SK-N-SH treated with all-trans-retinoic acid at 6 μM for 48 hours (cell line): ENCODE measurements around the gene BLM.

Experiments used
- ARNTL ChIP-seq: fragments of 450-650 bp; formaldehyde crosslinking; IDR thresholded peaks from 2 replicates; pipeline ENCODE4 v1.5.0; 2020; ENCODE audit warnings: low read depth, mild to moderate bottlenecking, moderate library complexity, borderline replicate concordance
- BACH2 ChIP-seq: fragments of 250-450 bp; sonication (Bioruptor Pico); IDR thresholded peaks from 2 replicates; pipeline ENCODE4 v1.9.0; 2021; ENCODE audit warnings: mild to moderate bottlenecking, borderline replicate concordance
- GLIS3 ChIP-seq: fragments of 250-450 bp; sonication (Bioruptor Pico); IDR thresholded peaks from 2 replicates; pipeline ENCODE4 v1.5.0; 2020; ENCODE audit warnings: mild to moderate bottlenecking, moderate library complexity
- PPARA ChIP-seq: fragments of 250-450 bp; sonication (Bioruptor Pico); IDR thresholded peaks from 2 replicates; pipeline ENCODE4 v1.5.0; 2020; ENCODE audit warnings: mild to moderate bottlenecking, borderline replicate concordance
- SNAI2 ChIP-seq: fragments of 250-450 bp; sonication (Bioruptor Pico); IDR thresholded peaks from 2 replicates; pipeline ENCODE4 v1.5.0; 2020; ENCODE audit warnings: mild to moderate bottlenecking, moderate library complexity
- ZFP3 ChIP-seq: fragments of 250-450 bp; sonication (Bioruptor Pico); IDR thresholded peaks from 2 replicates; pipeline ENCODE4 v1.5.0; 2020; ENCODE audit warnings: mild to moderate bottlenecking, moderate library complexity
- ZFP30 ChIP-seq: fragments of 450-650 bp; formaldehyde crosslinking; IDR thresholded peaks from 2 replicates; pipeline ENCODE4 v1.5.0; 2022; ENCODE audit warnings: mild to moderate bottlenecking, moderate library complexity
- ZNF565 ChIP-seq: fragments of 450-650 bp; formaldehyde crosslinking; conservative IDR thresholded peaks from 2 replicates; pipeline ENCODE4 v1.5.0; 2020; ENCODE audit warnings: low read depth, mild to moderate bottlenecking, moderate library complexity
- TF ChIP-seq, protein P1 (sequence below): fragments of 250-450 bp; sonication (Bioruptor Pico); IDR thresholded peaks from 2 replicates; pipeline ENCODE4 v1.5.0; 2020; ENCODE audit warnings: mild to moderate bottlenecking, moderate library complexity
- TF ChIP-seq, protein P2 (sequence below): fragments of 250-450 bp; sonication (Bioruptor Pico); IDR thresholded peaks from 2 replicates; pipeline ENCODE4 v1.8.0; 2020; ENCODE audit warnings: mild to moderate bottlenecking, moderate library complexity, borderline replicate concordance

DNA sequence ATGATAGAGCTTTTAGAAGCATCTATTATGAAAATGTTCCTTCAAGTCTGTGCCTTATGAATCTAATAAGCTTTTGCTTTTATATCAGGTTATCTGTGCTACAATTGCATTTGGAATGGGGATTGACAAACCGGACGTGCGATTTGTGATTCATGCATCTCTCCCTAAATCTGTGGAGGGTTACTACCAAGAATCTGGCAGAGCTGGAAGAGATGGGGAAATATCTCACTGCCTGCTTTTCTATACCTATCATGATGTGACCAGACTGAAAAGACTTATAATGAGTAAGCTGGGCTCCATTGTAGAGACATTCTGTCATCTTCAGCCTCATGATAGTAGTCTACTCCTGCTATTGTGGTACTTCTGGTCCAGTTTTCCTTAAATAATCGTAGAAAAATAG lies 73.4 kb downstream of the BLM start:
- TF ChIP-seq BACH2 (CRISPR knock-in tag) (no peak), ZFP30 (CRISPR knock-in tag) (no peak), ARNTL (no peak), SNAI2 (no peak), ZFP3 (no peak), GLIS3 (CRISPR knock-in tag) (no peak), PPARA (no peak), ZNF565 (CRISPR knock-in tag) (no peak)
- TF ChIP-seq, protein P1, sequence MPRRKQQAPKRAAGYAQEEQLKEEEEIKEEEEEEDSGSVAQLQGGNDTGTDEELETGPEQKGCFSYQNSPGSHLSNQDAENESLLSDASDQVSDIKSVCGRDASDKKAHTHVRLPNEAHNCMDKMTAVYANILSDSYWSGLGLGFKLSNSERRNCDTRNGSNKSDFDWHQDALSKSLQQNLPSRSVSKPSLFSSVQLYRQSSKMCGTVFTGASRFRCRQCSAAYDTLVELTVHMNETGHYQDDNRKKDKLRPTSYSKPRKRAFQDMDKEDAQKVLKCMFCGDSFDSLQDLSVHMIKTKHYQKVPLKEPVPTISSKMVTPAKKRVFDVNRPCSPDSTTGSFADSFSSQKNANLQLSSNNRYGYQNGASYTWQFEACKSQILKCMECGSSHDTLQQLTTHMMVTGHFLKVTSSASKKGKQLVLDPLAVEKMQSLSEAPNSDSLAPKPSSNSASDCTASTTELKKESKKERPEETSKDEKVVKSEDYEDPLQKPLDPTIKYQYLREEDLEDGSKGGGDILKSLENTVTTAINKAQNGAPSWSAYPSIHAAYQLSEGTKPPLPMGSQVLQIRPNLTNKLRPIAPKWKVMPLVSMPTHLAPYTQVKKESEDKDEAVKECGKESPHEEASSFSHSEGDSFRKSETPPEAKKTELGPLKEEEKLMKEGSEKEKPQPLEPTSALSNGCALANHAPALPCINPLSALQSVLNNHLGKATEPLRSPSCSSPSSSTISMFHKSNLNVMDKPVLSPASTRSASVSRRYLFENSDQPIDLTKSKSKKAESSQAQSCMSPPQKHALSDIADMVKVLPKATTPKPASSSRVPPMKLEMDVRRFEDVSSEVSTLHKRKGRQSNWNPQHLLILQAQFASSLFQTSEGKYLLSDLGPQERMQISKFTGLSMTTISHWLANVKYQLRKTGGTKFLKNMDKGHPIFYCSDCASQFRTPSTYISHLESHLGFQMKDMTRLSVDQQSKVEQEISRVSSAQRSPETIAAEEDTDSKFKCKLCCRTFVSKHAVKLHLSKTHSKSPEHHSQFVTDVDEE (CRISPR knock-in tag) = no peak
- TF ChIP-seq, protein P2, sequence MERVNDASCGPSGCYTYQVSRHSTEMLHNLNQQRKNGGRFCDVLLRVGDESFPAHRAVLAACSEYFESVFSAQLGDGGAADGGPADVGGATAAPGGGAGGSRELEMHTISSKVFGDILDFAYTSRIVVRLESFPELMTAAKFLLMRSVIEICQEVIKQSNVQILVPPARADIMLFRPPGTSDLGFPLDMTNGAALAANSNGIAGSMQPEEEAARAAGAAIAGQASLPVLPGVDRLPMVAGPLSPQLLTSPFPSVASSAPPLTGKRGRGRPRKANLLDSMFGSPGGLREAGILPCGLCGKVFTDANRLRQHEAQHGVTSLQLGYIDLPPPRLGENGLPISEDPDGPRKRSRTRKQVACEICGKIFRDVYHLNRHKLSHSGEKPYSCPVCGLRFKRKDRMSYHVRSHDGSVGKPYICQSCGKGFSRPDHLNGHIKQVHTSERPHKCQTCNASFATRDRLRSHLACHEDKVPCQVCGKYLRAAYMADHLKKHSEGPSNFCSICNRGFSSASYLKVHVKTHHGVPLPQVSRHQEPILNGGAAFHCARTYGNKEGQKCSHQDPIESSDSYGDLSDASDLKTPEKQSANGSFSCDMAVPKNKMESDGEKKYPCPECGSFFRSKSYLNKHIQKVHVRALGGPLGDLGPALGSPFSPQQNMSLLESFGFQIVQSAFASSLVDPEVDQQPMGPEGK (CRISPR knock-in tag) = no peak
